H1 (cell line): ENCODE results near the gene UTP14C. TPM values are rescaled to one million over a fixed set of nuclear protein-coding genes. Genes with fewer than 3 reads are reported as not detected.

Source experiments
- CTCF ChIA-PET: fragments of 300-600 bp; sonication (Branson Sonifier 250); formaldehyde crosslinking; loops from one replicate; lab custom pipeline; 2021; ENCODE audit not compliant: partially characterized antibody; lab: Charles Lee
- POLR2A ChIA-PET: fragments of 300-600 bp; sonication (Branson Sonifier 250); formaldehyde crosslinking; loops from one replicate; lab custom pipeline; 2021; ENCODE audit warnings: inconsistent platforms; ENCODE audit not compliant: partially characterized antibody; lab: Charles Lee
- DNase-seq, 2 experiments: peaks; one replicate each; pipeline versions ENCODE4 v3.0.0 to v3.0.0-alpha.2; 2010 to 2022; ENCODE audit warnings: low spot score in 2 of 2, low read depth in 1 of 2, mixed read lengths in 1 of 2
- FAIRE-seq: peaks from 2 replicates; lab custom pipeline; 2011; peaks lifted over from hg19 to GRCh38; lab: Jason Lieb, UNC
- H2AFZ ChIP-seq: 2 replicates; pipeline ENCODE4 v1.8.1; 2012; ENCODE audit warnings: low read length, inconsistent platforms
- H2AK5ac ChIP-seq: 2 replicates; pipeline ENCODE4 v1.6.1; 2013; ENCODE audit warnings: low read depth, low read length
- H2BK120ac ChIP-seq: replicated peaks from 2 replicates; pipeline ENCODE3; 2013; ENCODE audit warnings: low read depth, low read length, inconsistent platforms
- H2BK12ac ChIP-seq: 2 replicates; pipeline ENCODE4 v1.6.1; 2013; ENCODE audit warnings: low read depth, low read length
- H2BK15ac ChIP-seq: 2 replicates; pipeline ENCODE4 v1.6.1; 2013; ENCODE audit warnings: low read length
- H2BK20ac ChIP-seq: 2 replicates; pipeline ENCODE4 v1.6.1; 2013; ENCODE audit warnings: low read length
- H2BK5ac ChIP-seq: 2 replicates; pipeline ENCODE4 v1.6.1; 2013; ENCODE audit warnings: low read depth, low read length
- H3K14ac ChIP-seq: 2 replicates; pipeline ENCODE4 v1.6.1; 2013; ENCODE audit warnings: inconsistent platforms; ENCODE audit not compliant: insufficient read length
- H3K18ac ChIP-seq: 2 replicates; pipeline ENCODE4 v1.6.1; 2013; ENCODE audit warnings: low read length; ENCODE audit errors: extremely low read depth
- H3K23ac ChIP-seq: 2 replicates; pipeline ENCODE4 v1.6.1; 2013; ENCODE audit warnings: inconsistent platforms; ENCODE audit not compliant: insufficient read length
- H3K23me2 ChIP-seq: 2 replicates; pipeline ENCODE4 v1.6.1; 2013; ENCODE audit warnings: low read depth, low read length
- H3K27ac ChIP-seq: 2 replicates; pipeline ENCODE4 v1.6.1; 2011; ENCODE audit warnings: low read depth, low read length, inconsistent platforms
- H3K27me3 ChIP-seq, 4 experiments: replicated peaks in 1 of 4; 1 replicate in 1 of 4; 2 replicates in 3 of 4; pipeline versions ENCODE4 v1.6.1 to v1.8.1; 2011 to 2013; ENCODE audit warnings: low read length in 3 of 4, mild to moderate bottlenecking in 3 of 4, inconsistent platforms in 2 of 4, mixed read lengths in 2 of 4, moderate library complexity in 1 of 4; ENCODE audit not compliant: control insufficient read depth in 3 of 4, insufficient read depth in 3 of 4; ENCODE audit errors: extremely low read depth in 1 of 4
- H3K36me3 ChIP-seq, 4 experiments: 2 replicates each; pipeline versions ENCODE4 v1.6.1 to v1.8.1; 2011 to 2013; ENCODE audit warnings: mild to moderate bottlenecking in 4 of 4, low read length in 3 of 4, moderate library complexity in 2 of 4, control low read depth in 1 of 4, inconsistent platforms in 1 of 4; ENCODE audit not compliant: insufficient read depth in 4 of 4, control insufficient read depth in 2 of 4
- H3K4ac ChIP-seq: replicated peaks from 2 replicates; pipeline ENCODE3; 2013; ENCODE audit warnings: low read length, low read depth, mixed read lengths, inconsistent platforms; ENCODE audit not compliant: insufficient read length
- H3K4me1 ChIP-seq, 4 experiments: replicated peaks in 1 of 4; 1 replicate in 1 of 4; 2 replicates in 3 of 4; pipeline versions ENCODE4 v1.6.1 to v1.8.1; 2011 to 2013; ENCODE audit warnings: low read length in 3 of 4, inconsistent platforms in 2 of 4, mixed read lengths in 1 of 4; ENCODE audit not compliant: insufficient read depth in 4 of 4, control insufficient read depth in 3 of 4
- H3K4me2 ChIP-seq, 2 experiments: 2 replicates each; pipeline versions ENCODE4 v1.6.1 to v1.8.1; 2011 to 2013; ENCODE audit warnings: low read depth in 2 of 2, low read length in 2 of 2, control low read depth in 1 of 2, inconsistent platforms in 1 of 2, mild to moderate bottlenecking in 1 of 2; ENCODE audit not compliant: insufficient read depth in 1 of 2
- H3K4me3 ChIP-seq, 4 experiments: fragments of 200-600, 300-600 bp in 1 of 4; sonication (generic), shearing (Covaris generic), sonication (Bioruptor Twin) in 1 of 4; 2 replicates each; pipeline versions ENCODE4 v1.5.1 to v1.8.1; 2011 to 2016; ENCODE audit warnings: low read length in 4 of 4, low read depth in 3 of 4, control low read depth in 2 of 4, inconsistent platforms in 2 of 4, mild to moderate bottlenecking in 2 of 4, mixed read lengths in 1 of 4, moderate library complexity in 1 of 4; ENCODE audit not compliant: insufficient read depth in 2 of 4; ENCODE audit errors: extremely low read depth in 1 of 4
- H3K56ac ChIP-seq: replicated peaks from 2 replicates; pipeline ENCODE3; 2013; ENCODE audit warnings: low read depth, mild to moderate bottlenecking, mixed read lengths, low read length, inconsistent platforms; ENCODE audit not compliant: insufficient read length
- H3K79me1 ChIP-seq: 2 replicates; pipeline ENCODE4 v1.6.1; 2013; ENCODE audit warnings: low read depth, low read length, control low read depth
- H3K79me2 ChIP-seq, 2 experiments: 2 replicates each; pipeline versions ENCODE4 v1.6.1 to v1.8.1; 2012 to 2013; ENCODE audit warnings: low read length in 2 of 2, mild to moderate bottlenecking in 2 of 2, inconsistent platforms in 1 of 2; ENCODE audit not compliant: insufficient read depth in 2 of 2, control insufficient read depth in 1 of 2
- H3K9ac ChIP-seq, 4 experiments: replicated peaks in 1 of 4; 1 replicate in 1 of 4; 2 replicates in 3 of 4; pipeline versions ENCODE4 v1.6.1 to v1.8.1; 2011 to 2013; ENCODE audit warnings: low read depth in 3 of 4, low read length in 3 of 4, control low read depth in 2 of 4, mild to moderate bottlenecking in 2 of 4, moderate library complexity in 2 of 4, inconsistent platforms in 1 of 4; ENCODE audit errors: extremely low read depth in 1 of 4
- H3K9me3 ChIP-seq, 2 experiments: 2 replicates each; pipeline versions ENCODE4 v1.6.1 to v1.8.1; 2012 to 2013; ENCODE audit warnings: mild to moderate bottlenecking in 2 of 2, moderate library complexity in 2 of 2, control low read depth in 1 of 2, inconsistent platforms in 1 of 2, low read depth in 1 of 2, low read length in 1 of 2, mixed read lengths in 1 of 2; ENCODE audit not compliant: insufficient read depth in 2 of 2
- H4K20me1 ChIP-seq, 2 experiments: replicated peaks in 1 of 2; 2 replicates each; pipeline versions ENCODE3 to v1.8.1; 2011 to 2013; ENCODE audit warnings: inconsistent platforms in 2 of 2, low read length in 2 of 2, mild to moderate bottlenecking in 1 of 2; ENCODE audit not compliant: insufficient read depth in 2 of 2, control insufficient read depth in 1 of 2
- H4K5ac ChIP-seq: 2 replicates; pipeline ENCODE4 v1.6.1; 2013; ENCODE audit warnings: low read length, low read depth, mixed read lengths, inconsistent platforms; ENCODE audit not compliant: insufficient read length
- H4K8ac ChIP-seq: 2 replicates; pipeline ENCODE4 v1.8.0; 2013; ENCODE audit warnings: mild to moderate bottlenecking, moderate library complexity, low read length, inconsistent platforms; ENCODE audit not compliant: insufficient read depth; ENCODE audit errors: extremely low read depth
- H4K91ac ChIP-seq: replicated peaks from 2 replicates; pipeline ENCODE3; 2013; ENCODE audit warnings: low read length, mixed read lengths, inconsistent platforms; ENCODE audit not compliant: insufficient read length
- CTCF ChIP-seq, 3 experiments: IDR thresholded peaks; 1 replicate in 2 of 3; 2 replicates in 1 of 3; pipeline versions ENCODE4 v1.5.1 to v1.6.1; 2011; ENCODE audit warnings: low read length in 3 of 3, mild to moderate bottlenecking in 3 of 3, inconsistent platforms in 2 of 3, low read depth in 1 of 3, moderate library complexity in 1 of 3; ENCODE audit not compliant: insufficient read depth in 1 of 3; ENCODE audit errors: control extremely low read depth in 1 of 3
- EZH2 ChIP-seq: fragments of 200-600 bp; sonication (generic); IDR thresholded peaks from 2 replicates; pipeline ENCODE4 v1.7.1; 2012; ENCODE audit warnings: low read depth, mild to moderate bottlenecking, moderate library complexity, low read length, inconsistent platforms; ENCODE audit not compliant: severe bottlenecking
- RAD21 ChIP-seq, 2 experiments: IDR thresholded peaks in 1 of 2; conservative IDR thresholded peaks in 1 of 2; 2 replicates each; pipeline ENCODE4 v1.6.1; 2011; ENCODE audit warnings: low read depth in 2 of 2, low read length in 2 of 2, improper control_type of control experiment in 1 of 2, inconsistent platforms in 1 of 2, mild to moderate bottlenecking in 1 of 2, moderate library complexity in 1 of 2
- SP4 ChIP-seq: IDR thresholded peaks from 2 replicates; pipeline ENCODE4 v1.6.1; 2012; ENCODE audit warnings: low read length, inconsistent platforms
- TAF1 ChIP-seq: IDR thresholded peaks from 2 replicates; pipeline ENCODE4 v1.6.1; 2011; ENCODE audit warnings: mild to moderate bottlenecking, low read depth, low read length
- WGBS, 2 experiments: shearing (Covaris generic) in 1 of 2; methylation state at CpG; one replicate each; pipeline versions ENCODE4 v1.1.6 to v1.1.7; 2013 to 2015; ENCODE audit warnings: low lambda C conversion rate in 2 of 2, mixed read lengths in 2 of 2, inconsistent platforms in 1 of 2, low coverage in 1 of 2, missing lambda C conversion rate in 1 of 2; ENCODE audit not compliant: insufficient replicate concordance in 2 of 2, insufficient coverage in 1 of 2, insufficient read length in 1 of 2; ENCODE audit errors: extremely low coverage in 1 of 2, missing lambda C conversion rate in 1 of 2; 5-methylcytosine and 5-hydroxymethylcytosine counted together
- polyA plus RNA-seq, 7 experiments: library from polyadenylated mRNA; depleted of rRNA in 3 of 7; stranded (reverse) in 5 of 7; unstranded in 2 of 7; fragments of >200 nt in 5 of 7; fragments of 200-250 nt in 2 of 7; gene quantifications; 1 replicate in 5 of 7; 2 replicates in 1 of 7; 4 replicates in 1 of 7; pipeline versions ENCODE4 v1.2.1 to v1.2.3, GENCODE V29; 2011 to 2013; ENCODE audit warnings: missing spikeins in 2 of 7, mixed read lengths in 2 of 7
- total RNA-seq: library from RNA; stranded (reverse); fragmentation: NEBNext Ultra II Directional; extraction: Animal tissue kit (Norgen Biotek cat#: 25700); gene quantifications from 2 replicates; pipeline ENCODE4 v1.2.1, GENCODE V29; 2021
- TF ChIP-seq, protein P1 (sequence below): IDR thresholded peaks from 2 replicates; pipeline ENCODE4 v1.6.1; 2011; ENCODE audit warnings: low read length, improper control_type of control experiment

Gene UTP14C
- total and polyA plus RNA-seq, 2 of the 8 experiments (the other 6 are each of a cell fraction or from before 2014, with no cell fraction given) = 6.8 to 22.7 TPM

DNA sequence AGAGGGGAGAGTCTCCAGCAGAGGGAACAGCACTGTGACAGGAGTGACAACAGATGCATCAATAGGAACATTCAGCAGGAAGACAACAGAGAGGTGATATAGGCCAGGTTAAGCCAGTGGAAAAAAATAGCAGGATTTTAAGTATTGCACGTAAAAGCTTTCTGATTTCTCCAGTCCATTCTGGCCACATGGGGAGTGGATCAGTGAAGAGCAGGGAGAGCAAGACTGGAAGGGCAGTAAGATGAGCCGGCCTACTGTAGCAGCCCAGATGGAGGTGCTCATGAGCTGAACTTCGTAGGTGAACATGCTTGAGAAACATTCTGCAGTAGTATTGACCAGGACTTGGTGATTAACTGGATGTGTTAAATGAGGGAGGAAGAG is 1.7 kb downstream of the UTP14C start:
- Histone ChIP-seq H3K27me3 (no peaks in the 10 kb centered on the region), H4K20me1 (no peaks in the 10 kb centered on the region), H3K79me2 (peaks cover 0 to 12% of the 10 kb centered on the region in 2 experiments; a peak in 2 of 4 replicates), H3K27ac (no peak overlapping the region)
- TF ChIP-seq CTCF (IDR thresholded peaks at IDR 0.05; ENCODE audit: control extremely low read depth in 1 of 3, insufficient read depth in 1 of 3, low read depth in 1 of 3, low read length in 3 of 3) (peak; percentile 26 to 52 (median 39); a peak in 3 of 4 replicates), SP4 (no peak), EZH2 (no peak), RAD21 (IDR thresholded peaks at IDR 0.05 in 1 of 2, conservative IDR thresholded peaks at IDR 0.05 in 1 of 2; ENCODE audit: low read depth in 2 of 2, low read length in 2 of 2) (peak; percentile 43 to 55; a peak in 3 of 4 replicates), TAF1 (no peak)
- TF ChIP-seq, protein P1, sequence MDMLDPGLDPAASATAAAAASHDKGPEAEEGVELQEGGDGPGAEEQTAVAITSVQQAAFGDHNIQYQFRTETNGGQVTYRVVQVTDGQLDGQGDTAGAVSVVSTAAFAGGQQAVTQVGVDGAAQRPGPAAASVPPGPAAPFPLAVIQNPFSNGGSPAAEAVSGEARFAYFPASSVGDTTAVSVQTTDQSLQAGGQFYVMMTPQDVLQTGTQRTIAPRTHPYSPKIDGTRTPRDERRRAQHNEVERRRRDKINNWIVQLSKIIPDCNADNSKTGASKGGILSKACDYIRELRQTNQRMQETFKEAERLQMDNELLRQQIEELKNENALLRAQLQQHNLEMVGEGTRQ = no peak
- TF ChIP-seq, all 59 proteins: peak for 2
- Histone ChIP-seq H2BK20ac (no peak overlapping the region), H3K23ac (no peak overlapping the region), H2BK15ac (no peak overlapping the region), H4K5ac (no peak overlapping the region), H3K18ac (no peak overlapping the region), H2BK120ac (no peak overlapping the region), H3K36me3 (peaks cover 3 to 60% (median 36%) of the 10 kb centered on the region in 4 experiments; a peak in 7 of 8 replicates), H3K4ac (no peak overlapping the region), H4K8ac (no peak overlapping the region), H3K4me2 (no peak overlapping the region), H3K79me1 (peaks cover 2% of the 10 kb centered on the region; the same call in 1 of the 2 replicates), H2AK5ac (no peak overlapping the region), H3K56ac (no peak overlapping the region), H4K91ac (no peak overlapping the region), H3K23me2 (no peaks in the 10 kb centered on the region), H3K14ac (no peak overlapping the region), H3K4me3 (no peak overlapping the region), H2BK12ac (no peak overlapping the region), H2BK5ac (no peak overlapping the region), H3K9me3 (peaks cover 12 to 14% of the 10 kb centered on the region in 2 experiments; a peak in 2 of 4 replicates), H2AFZ (no peak overlapping the region), H3K9ac (no peak overlapping the region), H3K4me1 (no peaks in the 10 kb centered on the region)
- DNase-seq (peak in 1 of 2 experiments; percentile 47), FAIRE-seq (no peak)
- 90% methylated on average over 3 of the region's 3 CpGs; no CpG with 5 or more reads in 1 of the 2 experiments for WGBS, 2 experiments
- POLR2A ChIA-PET = interaction anchor here (0.9 to 1.7 kb wide), 4 partner anchors 10 to 28 kb away, joined by 3 to 5 read pairs (median 4); partner anchors contain the start of gene ALG11
- CTCF ChIA-PET = interaction anchor here (0.7 to 2.4 kb wide), 6 partner anchors 14 to 102 kb away, joined by 3 to 7 read pairs (median 6); partner anchors contain the start of genes ALG11 and NEK5
